H1 (cell line): ENCODE data around the gene DPYD. TPM values are rescaled to one million over a fixed set of nuclear protein-coding genes. Genes with fewer than 3 reads are reported as not detected.

Source experiments
- CHD2 ChIP-seq: IDR thresholded peaks from 2 replicates; pipeline ENCODE4 v1.6.1; 2012; ENCODE audit warnings: low read length, improper control_type of control experiment
- YY1 ChIP-seq: IDR thresholded peaks from 2 replicates; pipeline ENCODE4 v1.6.1; 2011; ENCODE audit warnings: low read depth, mild to moderate bottlenecking, low read length
- polyA plus RNA-seq, 7 experiments: library from polyadenylated mRNA; depleted of rRNA in 3 of 7; stranded (reverse) in 5 of 7; unstranded in 2 of 7; fragments of >200 nt in 5 of 7; fragments of 200-250 nt in 2 of 7; gene quantifications; 1 replicate in 5 of 7; 2 replicates in 1 of 7; 4 replicates in 1 of 7; pipeline versions ENCODE4 v1.2.1 to v1.2.3, GENCODE V29; 2011 to 2013; ENCODE audit warnings: missing spikeins in 2 of 7, mixed read lengths in 2 of 7
- total RNA-seq: library from RNA; stranded (reverse); fragmentation: NEBNext Ultra II Directional; extraction: Animal tissue kit (Norgen Biotek cat#: 25700); gene quantifications from 2 replicates; pipeline ENCODE4 v1.2.1, GENCODE V29; 2021
- TF ChIP-seq, protein P1 (sequence below), 3 experiments: IDR thresholded peaks; 1 replicate in 2 of 3; 2 replicates in 1 of 3; pipeline versions ENCODE4 v1.5.1 to v1.6.1; 2011; ENCODE audit warnings: low read length in 3 of 3, mild to moderate bottlenecking in 3 of 3, inconsistent platforms in 2 of 3, low read depth in 1 of 3, moderate library complexity in 1 of 3; ENCODE audit not compliant: insufficient read depth in 1 of 3; ENCODE audit errors: control extremely low read depth in 1 of 3
- TF ChIP-seq, protein P2 (sequence below): IDR thresholded peaks from 2 replicates; pipeline ENCODE4 v1.6.1; 2011; ENCODE audit warnings: low read depth, mild to moderate bottlenecking, low read length; ENCODE audit not compliant: insufficient read depth
- TF ChIP-seq, protein P3 (sequence below): IDR thresholded peaks from 2 replicates; pipeline ENCODE4 v1.6.1; 2012; ENCODE audit warnings: low read length, inconsistent platforms

Gene DPYD
- total and polyA plus RNA-seq, 2 of the 8 experiments (the other 6 are each of a cell fraction or from before 2014, with no cell fraction given), result 0.29 to 0.73 TPM

DNA sequence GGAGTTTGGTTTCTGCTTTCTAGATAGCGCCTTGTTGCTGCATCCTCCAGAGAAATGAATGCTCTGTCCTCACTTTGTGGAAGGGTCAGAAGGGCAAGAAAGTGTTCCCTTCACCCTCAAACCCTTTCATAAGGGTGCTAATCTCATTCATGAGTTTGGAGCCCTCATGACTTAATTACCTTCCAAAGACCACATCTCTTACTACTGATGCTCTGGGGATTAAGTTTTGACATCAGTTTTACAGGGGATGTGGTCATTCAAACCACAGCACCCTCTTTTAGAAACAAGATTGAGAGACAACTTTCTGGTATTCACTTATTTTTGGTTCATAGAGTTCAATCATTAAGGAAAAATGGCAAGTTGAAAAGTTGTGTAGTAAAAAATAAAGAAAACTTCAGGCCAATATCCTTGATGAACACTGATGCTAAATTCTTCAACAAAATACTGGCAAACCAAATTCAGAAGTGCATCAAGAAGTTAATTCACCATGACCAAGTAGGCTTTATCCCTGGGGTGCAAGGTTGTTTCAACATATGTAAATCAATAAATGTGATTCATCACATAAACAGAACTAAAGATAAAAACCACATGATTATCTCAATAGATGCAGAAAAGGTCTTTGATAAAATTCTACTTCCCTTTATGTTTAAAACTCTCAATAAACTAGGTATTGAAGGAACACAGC is 757.1 kb downstream of the DPYD start (continued):
- TF ChIP-seq, protein P1, sequence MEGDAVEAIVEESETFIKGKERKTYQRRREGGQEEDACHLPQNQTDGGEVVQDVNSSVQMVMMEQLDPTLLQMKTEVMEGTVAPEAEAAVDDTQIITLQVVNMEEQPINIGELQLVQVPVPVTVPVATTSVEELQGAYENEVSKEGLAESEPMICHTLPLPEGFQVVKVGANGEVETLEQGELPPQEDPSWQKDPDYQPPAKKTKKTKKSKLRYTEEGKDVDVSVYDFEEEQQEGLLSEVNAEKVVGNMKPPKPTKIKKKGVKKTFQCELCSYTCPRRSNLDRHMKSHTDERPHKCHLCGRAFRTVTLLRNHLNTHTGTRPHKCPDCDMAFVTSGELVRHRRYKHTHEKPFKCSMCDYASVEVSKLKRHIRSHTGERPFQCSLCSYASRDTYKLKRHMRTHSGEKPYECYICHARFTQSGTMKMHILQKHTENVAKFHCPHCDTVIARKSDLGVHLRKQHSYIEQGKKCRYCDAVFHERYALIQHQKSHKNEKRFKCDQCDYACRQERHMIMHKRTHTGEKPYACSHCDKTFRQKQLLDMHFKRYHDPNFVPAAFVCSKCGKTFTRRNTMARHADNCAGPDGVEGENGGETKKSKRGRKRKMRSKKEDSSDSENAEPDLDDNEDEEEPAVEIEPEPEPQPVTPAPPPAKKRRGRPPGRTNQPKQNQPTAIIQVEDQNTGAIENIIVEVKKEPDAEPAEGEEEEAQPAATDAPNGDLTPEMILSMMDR (IDR thresholded peaks at IDR 0.05; ENCODE audit: control extremely low read depth in 1 of 3, insufficient read depth in 1 of 3, low read depth in 1 of 3, low read length in 3 of 3), result no peak
- TF ChIP-seq, protein P2, sequence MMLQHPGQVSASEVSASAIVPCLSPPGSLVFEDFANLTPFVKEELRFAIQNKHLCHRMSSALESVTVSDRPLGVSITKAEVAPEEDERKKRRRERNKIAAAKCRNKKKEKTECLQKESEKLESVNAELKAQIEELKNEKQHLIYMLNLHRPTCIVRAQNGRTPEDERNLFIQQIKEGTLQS, result no peak
- TF ChIP-seq, protein P3, sequence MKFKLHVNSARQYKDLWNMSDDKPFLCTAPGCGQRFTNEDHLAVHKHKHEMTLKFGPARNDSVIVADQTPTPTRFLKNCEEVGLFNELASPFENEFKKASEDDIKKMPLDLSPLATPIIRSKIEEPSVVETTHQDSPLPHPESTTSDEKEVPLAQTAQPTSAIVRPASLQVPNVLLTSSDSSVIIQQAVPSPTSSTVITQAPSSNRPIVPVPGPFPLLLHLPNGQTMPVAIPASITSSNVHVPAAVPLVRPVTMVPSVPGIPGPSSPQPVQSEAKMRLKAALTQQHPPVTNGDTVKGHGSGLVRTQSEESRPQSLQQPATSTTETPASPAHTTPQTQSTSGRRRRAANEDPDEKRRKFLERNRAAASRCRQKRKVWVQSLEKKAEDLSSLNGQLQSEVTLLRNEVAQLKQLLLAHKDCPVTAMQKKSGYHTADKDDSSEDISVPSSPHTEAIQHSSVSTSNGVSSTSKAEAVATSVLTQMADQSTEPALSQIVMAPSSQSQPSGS, result no peak
- TF ChIP-seq CHD2 (no peak), YY1 (no peak)
